ENCODE measurements around the gene CLCF1.
A peak's percentile ranks its signal among the peaks of the same experiment; 100 is the strongest.

The CLCF1 gene

DNA sequence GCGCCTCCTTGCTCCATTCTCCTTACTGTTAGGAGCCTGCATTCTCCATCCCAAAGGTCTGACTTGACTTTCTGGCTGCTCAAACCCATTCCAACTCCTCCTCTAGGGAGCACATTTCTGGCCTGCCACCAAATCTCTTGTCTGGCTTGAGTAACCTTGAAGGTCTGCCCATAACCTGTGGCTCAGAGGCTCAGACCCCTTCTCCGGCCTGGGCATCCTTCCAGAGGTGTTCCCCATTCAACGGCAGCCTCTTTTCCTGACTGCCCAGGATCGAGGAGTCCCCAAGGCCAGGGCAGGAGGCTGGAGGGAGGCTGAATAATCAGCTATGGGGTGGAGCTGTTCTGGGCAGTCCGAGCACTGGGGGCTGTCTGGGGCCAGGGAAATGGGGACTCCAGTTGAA lies 20.6 kb upstream of the CLCF1 start:
- no peak for DNase-seq

DNA sequence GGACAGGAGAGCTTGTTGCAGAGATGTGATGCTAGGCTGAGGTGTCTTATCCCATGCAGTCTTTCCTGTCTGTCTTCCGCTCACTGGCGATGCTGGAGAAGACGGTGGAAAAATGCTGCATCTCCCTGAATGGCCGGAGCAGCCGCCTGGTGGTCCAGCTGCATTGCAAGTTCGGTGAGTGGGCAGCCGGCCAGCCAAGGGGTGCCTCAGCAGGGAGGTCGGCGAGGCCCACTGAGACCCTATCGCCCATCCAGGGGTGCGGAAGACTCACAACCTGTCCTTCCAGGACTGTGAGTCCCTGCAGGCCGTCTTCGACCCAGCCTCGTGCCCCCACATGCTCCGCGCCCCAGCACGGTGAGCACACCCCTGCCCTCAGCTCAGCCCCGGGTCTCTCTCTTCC lies 20.0 kb upstream of the CLCF1 start:
- no peak for DNase-seq

- peak; percentile 51 for DNase-seq
Measured at GRCh38 chr11:67392183-67392715, 18.9 kb upstream of the CLCF1 start.

GRCh38 chr11:67391304-67392182 lies 18.1 kb upstream of the CLCF1 start, which contains the start of gene RAD9A:
RAD9A (plus strand) TSS chr11:67391986; CDS start chr11:67392045, 59 bp downstream.
- DNase-seq, result peak; percentile 98

GRCh38 chr11:67390947-67391303 lies 17.5 kb upstream of the CLCF1 start:
- DNase-seq, result no peak

DNA sequence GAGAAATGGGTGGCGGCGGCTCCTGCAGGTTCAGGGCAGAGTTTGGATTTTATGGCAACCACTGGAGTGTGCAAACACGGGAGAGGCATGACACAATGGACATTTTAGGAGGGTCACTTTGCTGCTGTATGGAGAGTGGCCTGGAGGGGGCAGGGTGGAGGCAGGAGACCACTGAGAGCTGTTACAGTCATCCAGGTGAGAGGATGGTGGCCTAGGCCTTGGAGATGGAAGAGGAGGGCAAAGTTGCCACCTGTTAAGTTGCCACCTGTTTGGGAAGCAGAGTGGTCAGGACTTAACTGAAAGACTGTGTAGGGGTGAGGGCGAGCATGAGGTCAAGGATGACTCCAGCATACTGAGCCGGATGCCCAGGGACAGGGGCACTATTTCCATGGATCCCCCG lies 16.1 kb upstream of the CLCF1 start:
- DNase-seq, result peak; percentile 62

DNA sequence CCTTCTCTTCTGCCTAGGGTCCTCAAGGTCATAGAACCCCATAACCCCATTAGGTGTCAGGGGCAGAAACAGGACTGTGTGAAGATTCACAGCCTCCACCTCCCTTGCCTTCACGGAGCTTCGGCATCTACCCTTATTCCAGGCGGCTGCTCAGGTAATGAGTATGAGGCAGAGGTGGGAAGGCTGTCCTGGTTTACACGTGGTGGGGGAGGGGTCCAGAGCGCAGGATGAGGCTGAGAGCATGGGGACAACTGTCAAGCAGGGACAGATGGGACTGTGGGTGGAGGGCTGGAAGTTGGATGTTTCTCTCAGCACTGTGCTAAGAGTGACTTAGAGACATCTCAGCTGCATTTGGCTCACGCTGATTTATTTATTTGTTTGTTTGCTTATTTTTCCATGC lies 14.1 kb upstream of the CLCF1 start:
- DNase-seq, result no peak

GRCh38 chr11:67387069-67387468 lies 13.7 kb upstream of the CLCF1 start:
- no peak for DNase-seq

- DNase-seq, result no peak
Measured at GRCh38 chr11:67384851-67385366, 11.5 kb upstream of the CLCF1 start.

GRCh38 chr11:67382276-67383136 lies 9.1 kb upstream of the CLCF1 start:
- DNase-seq, result peak; percentile 80

DNA sequence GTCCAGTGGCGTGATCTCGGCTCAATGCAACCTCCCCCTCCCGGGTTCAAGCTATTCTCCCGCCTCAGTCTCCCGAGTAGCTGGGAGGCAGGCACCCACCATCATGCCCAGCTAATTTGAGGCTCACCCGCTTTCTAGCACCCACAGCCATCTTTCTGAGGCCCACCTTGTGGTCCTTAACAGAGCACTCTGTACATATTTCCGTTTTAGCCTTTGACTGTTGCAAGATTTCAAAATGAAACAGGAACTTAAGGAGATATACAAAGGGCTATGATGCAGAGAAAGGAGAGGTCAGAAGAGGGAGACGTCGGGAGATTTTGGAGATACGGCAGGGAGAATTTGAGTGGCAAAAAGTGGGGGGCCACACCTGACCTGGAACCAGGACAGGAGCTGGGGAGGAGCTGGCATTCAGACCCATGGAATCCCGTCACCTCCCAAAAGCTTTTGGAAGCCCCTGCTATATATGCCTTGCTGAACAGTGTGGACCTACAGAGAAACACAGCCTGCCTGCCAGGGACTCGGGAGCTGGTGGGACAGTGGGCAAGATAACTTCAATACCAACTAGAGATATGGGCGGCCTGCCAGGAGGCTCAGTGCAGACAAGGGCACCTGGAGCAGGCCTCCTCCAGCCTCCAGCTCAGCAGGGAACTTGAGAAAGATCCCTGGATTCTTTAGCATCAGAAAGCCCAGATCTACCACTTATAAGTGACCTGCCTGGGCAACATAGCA lies 8.0 kb upstream of the CLCF1 start:
- no peak for DNase-seq

- no peak for DNase-seq
Measured at GRCh38 chr11:67379061-67380058, 6.0 kb upstream of the CLCF1 start.

- no peak for DNase-seq
Measured at GRCh38 chr11:67378544-67378943, 5.1 kb upstream of the CLCF1 start.

DNA sequence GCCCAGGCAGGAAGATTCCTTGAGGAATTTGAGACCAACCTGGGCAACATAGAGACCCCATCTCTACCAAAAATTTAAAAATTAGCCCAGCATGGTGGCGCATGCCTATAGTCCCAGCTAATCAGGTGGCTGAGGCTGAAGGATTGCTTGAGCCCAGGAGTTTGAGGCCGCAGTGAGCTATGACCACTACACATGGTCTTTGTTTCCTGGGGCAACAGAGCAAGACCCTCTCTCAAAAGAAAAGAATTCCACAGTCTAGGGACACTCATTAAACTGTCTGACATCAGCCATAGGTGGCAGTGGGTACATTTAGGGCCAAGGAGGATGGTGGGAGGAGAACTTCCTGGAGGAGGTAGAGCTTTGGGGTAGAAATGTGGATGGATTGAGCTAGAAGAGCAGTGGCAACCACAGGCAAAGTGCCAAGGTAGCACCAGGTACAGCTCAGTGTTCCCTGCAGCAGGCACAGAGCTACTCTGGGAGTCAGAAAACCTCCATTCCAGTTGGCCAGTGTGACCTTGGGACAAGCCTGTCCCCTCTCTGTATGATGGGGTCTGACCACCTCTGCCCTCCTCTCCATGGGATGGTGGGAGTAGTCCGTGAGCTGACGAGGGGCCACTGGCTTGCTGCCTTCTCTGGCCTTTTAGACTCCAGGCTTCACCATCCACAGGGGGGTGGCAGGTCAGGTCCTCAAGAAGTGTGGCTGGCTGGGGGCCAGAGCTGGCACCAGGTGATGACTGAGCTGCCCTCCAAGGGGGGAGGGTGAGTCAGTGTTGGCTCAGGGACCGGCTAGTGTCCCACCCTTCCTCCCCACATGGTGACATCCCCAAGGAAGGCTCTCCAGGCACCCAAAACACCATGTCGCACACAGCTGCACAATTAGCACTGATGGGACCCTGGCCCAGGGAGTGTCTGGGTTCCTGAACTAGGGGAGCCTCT lies 3.7 kb upstream of the CLCF1 start:
- no peak for DNase-seq

- no peak for DNase-seq
Measured at GRCh38 chr11:67376063-67376820, 2.8 kb upstream of the CLCF1 start.

DNA sequence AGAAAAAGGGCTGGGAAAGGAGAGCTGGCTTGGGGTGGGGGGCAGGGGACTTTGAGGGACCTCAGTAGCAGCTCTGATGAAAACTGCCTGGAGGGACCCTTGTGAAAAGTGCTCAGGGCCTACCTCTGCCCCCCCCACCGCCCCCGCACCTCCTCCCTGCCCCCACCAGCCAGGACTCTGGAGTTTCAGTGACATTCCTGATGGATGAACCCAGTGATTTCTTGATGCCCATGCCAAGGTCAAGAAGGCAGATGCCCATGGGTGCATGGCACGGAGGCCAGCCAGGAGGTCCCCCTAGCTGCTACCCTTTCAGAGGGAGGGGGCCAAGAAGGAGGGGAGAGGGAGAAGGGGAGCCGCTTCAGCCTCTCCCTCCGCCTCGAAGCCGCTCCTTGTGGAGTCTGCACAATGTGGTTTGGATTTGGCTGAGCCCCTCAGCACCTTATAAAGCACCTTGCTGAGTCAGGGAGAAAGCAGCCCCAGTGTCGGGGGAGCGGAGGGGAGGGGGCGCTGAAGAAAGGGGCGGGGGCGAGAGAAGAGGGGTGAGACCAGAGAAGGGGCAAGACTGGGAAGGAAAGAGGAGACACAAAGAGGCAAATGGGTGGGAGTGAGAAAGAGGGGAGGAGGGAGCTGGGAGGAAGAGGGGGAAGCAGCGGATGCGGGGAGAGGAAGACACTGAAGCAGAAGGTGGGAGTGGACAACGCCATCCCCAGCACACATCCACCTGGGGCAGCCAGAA lies 2.1 kb upstream of the CLCF1 start:
- no peak for DNase-seq

- DNase-seq, result no peak
Measured at GRCh38 chr11:67374571-67375281, 1.3 kb upstream of the CLCF1 start.

All from NCI-H146 (cell line).